T-helper 17 cell (primary cell): Measurements from ENCODE around the gene TBC1D19. TPM values are rescaled to one million over a fixed set of nuclear protein-coding genes. Genes with fewer than 3 reads are reported as not detected.
"Not testable (repeated sequence)": the region's sequence is repeated elsewhere in the genome, so short reads cannot be mapped to it uniquely, and the experiment has no call there.

Experiments used
- ATAC-seq: fragments of 150-1000 bp; cut with Tn5 transposase; 2 replicates; pipeline ENCODE4 v1.10.0; 2021; ENCODE audit warnings: mild to moderate bottlenecking, moderate library complexity
- DNase-seq, 3 donors: peaks; one replicate each; pipeline versions ENCODE4 v3.0.0 to v3.0.0-alpha.2; 2020 to 2021
- H3K9me3 ChIP-seq: one replicate; pipeline ENCODE4 v1.7.0; 2013; ENCODE audit warnings: low read length, mild to moderate bottlenecking; ENCODE audit not compliant: control insufficient read depth, poor library complexity, severe bottlenecking
- H3K27ac Mint-ChIP-seq: one replicate; pipeline ENCODE4 v1.8.0; 2022; ENCODE audit warnings: mild to moderate bottlenecking, moderate library complexity, mixed read lengths
- H3K27me3 Mint-ChIP-seq: one replicate; pipeline ENCODE4 v1.8.0; 2022; ENCODE audit warnings: mixed read lengths
- H3K36me3 Mint-ChIP-seq: one replicate; pipeline ENCODE4 v1.8.0; 2022; ENCODE audit warnings: low read depth, mixed read lengths
- H3K4me1 Mint-ChIP-seq: one replicate; pipeline ENCODE4 v1.8.0; 2022; ENCODE audit warnings: mild to moderate bottlenecking, mixed read lengths
- H3K4me3 Mint-ChIP-seq: one replicate; pipeline ENCODE4 v1.8.0; 2022; ENCODE audit warnings: mild to moderate bottlenecking, moderate library complexity, mixed read lengths
- total RNA-seq, 4 donors: library from RNA in 2 of 4; stranded (reverse) in 2 of 4; gene quantifications; one replicate each; pipeline ENCODE4 v1.2.3 and lab custom pipeline; 2022 to 2026

Gene TBC1D19
- total RNA-seq, 2 donors from 2014 or later: 7.5 to 9.9 TPM

DNA sequence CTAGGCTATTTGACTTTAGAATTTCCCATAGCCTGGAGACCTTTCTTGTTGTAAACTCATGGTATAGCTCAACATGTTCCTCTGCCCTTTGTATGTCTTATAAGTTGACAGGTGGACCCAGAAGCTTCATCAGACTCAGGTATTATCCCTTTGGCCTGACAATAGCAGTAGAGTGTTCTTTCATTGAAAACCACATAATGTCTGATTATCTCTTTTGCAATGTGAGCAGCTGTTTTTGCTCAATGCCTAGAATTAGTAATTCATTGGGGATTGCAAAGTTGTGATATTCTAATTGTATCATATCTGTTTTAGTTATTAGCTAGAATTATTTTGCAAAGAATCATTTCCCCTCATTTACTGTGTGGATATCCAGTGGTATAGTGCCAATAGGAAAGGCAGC, 27.5 kb downstream of the TBC1D19 start:
- Mint-ChIP-seq H3K4me1 (peaks cover 20% of the 10 kb centered on the region), H3K27me3 (no peaks in the 10 kb centered on the region), H3K27ac (no peak overlapping the region), H3K36me3 (no peaks in the 10 kb centered on the region), H3K4me3 (no peak overlapping the region)
- no peaks in the 10 kb centered on the region for H3K9me3 ChIP-seq
- no peak for DNase-seq
- ATAC-seq: no peak

DNA sequence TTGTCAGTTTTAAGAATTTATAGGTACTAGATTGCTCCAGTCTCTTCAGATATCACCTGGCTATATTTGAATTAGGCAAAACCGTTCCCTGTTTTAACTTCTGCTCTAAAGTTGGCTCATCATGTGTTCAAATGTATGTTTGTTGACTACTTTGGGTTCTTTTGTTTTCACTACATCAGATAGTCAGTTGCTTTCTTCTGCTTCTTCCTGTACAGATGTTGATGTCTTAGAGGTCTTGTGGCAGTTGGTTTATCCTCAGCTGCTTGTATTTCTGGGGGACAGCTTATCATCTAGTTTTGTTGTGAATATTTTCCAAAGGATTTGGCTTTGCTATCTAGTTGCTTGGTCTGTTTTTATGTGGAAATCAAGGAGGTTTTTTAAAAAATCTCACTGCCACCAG, 28.0 kb downstream of the TBC1D19 start:
- H3K9me3 ChIP-seq: no peaks in the 10 kb centered on the region
- Mint-ChIP-seq H3K27ac (no peak overlapping the region), H3K36me3 (no peaks in the 10 kb centered on the region), H3K27me3 (no peaks in the 10 kb centered on the region), H3K4me1 (peaks cover 17% of the 10 kb centered on the region), H3K4me3 (no peak overlapping the region)
- DNase-seq: no peak
- ATAC-seq: no peak

DNA sequence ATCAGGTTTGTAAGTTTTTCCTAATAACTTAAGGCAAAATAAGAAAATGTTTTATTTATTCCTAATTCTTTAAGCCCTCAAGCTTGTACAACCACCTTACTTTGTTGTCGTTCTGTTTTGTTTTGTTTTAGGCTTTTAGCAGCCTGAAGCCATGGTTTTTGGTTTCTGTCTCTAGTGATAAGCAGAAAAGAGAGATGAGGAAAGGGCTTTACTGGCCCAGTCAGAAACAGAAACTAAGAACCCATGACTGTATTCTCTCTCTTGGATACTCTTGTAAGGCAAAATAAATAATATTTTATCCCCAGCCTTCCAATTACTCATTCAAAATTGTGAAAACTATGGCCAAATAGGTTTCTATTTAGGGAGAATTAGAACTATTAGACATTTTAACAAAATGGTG, 29.4 kb downstream of the TBC1D19 start:
- no peak overlapping the region for H3K27ac Mint-ChIP-seq
- no peaks in the 10 kb centered on the region for H3K9me3 ChIP-seq
- no peak for ATAC-seq
- peaks cover 17% of the 10 kb centered on the region for H3K4me1 Mint-ChIP-seq
- H3K36me3 Mint-ChIP-seq: no peaks in the 10 kb centered on the region
- no peak overlapping the region for H3K4me3 Mint-ChIP-seq
- H3K27me3 Mint-ChIP-seq: no peaks in the 10 kb centered on the region
- DNase-seq: no peak

DNA sequence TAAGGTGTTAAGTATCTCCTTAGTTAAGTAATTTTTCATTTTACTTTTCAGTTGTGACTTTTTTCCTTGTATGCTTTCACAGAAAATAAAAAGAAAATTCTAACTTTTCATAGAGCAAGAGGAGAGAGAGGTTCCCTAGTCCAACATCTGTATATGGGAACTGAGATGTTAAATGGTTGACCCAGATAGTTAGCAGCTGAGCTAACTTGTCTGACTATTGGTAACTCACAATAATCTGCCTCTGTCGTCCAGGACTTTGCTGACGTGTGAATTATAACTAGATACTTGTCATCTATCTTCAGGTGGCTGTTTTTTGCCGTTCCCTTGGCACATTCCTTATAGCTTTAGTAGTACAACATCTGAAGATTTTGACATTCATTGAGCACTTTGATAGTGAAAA, 29.9 kb downstream of the TBC1D19 start:
- Mint-ChIP-seq H3K27me3 (no peaks in the 10 kb centered on the region), H3K4me3 (no peak overlapping the region)
- ATAC-seq: no peak

DNA sequence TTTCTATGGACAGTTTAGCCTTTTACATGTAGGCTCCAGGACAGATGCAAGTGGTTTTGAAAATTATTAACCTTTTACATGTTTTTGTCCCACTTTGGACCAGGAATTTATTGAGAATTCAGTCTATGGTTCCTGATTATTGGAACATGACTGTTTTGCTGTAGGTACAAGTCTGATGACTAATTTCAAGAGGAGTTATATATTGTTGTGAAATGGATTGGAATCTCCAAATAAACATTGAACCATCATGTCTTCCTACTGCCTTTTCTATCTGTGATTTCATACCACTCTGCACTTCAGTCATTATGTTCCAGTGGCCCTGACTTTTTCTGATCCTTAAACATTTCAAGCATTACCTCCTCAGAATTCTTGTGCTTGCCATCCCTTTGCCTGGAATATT, 35.9 kb downstream of the TBC1D19 start:
- Mint-ChIP-seq H3K36me3 (peaks cover 6% of the 10 kb centered on the region), H3K27ac (no peak overlapping the region), H3K4me1 (peaks cover 7% of the 10 kb centered on the region), H3K27me3 (no peaks in the 10 kb centered on the region), H3K4me3 (no peak overlapping the region)
- H3K9me3 ChIP-seq: no peaks in the 10 kb centered on the region
- DNase-seq (no peak), ATAC-seq (no peak)

More for the DNA sequence above, 29.9 kb downstream of the TBC1D19 start:
- Mint-ChIP-seq H3K27ac (no peak overlapping the region), H3K36me3 (no peaks in the 10 kb centered on the region), H3K4me1 (peaks cover 16% of the 10 kb centered on the region)
- no peaks in the 10 kb centered on the region for H3K9me3 ChIP-seq
- no peak for DNase-seq

DNA sequence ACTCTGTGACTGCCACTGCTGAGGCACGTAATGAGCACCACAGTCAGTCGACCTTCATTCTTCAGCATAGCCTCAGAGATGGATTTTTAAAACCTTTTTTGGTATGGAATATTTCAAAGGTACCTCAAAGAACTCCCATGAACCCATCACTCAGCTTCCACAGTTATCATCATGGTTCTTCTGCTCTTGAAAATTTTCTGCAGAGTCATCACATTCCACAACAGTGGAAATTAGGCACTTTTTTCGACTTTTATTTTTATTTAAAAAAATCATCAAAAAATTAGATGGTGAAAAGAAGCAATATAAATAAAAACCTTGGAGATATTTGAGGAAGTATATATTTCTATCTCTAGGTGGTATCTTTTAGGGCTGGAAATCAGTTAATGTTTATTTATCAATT, 37.5 kb downstream of the TBC1D19 start:
- H3K4me1 Mint-ChIP-seq: peaks cover 7% of the 10 kb centered on the region
- peaks cover 6% of the 10 kb centered on the region for H3K36me3 Mint-ChIP-seq
- ATAC-seq: no peak
- H3K9me3 ChIP-seq: no peaks in the 10 kb centered on the region
- H3K27me3 Mint-ChIP-seq: no peaks in the 10 kb centered on the region
- DNase-seq: no peak
- no peak overlapping the region for H3K4me3 Mint-ChIP-seq
- H3K27ac Mint-ChIP-seq: no peak overlapping the region

DNA sequence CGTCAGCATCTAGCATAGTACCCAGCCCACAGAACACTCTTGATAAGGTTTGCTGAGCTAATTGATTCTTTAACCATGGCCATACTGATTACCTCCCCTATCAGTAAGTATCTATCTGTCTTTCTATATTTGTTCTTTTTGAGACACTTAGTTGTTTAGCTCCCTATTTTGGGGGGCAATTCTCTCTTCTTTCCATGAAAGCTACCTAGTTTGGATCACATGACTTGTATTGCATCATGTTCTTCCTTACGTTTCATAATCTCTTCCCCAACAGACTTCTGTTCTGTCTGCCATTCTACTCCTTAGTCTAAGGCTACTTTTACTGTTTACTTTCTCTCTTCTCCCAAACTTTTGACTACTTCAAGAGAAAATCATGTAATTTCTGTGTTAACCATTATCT, 39.0 kb downstream of the TBC1D19 start:
- Mint-ChIP-seq H3K27ac (peak overlapping the region; percentile 19), H3K36me3 (peaks cover 8% of the 10 kb centered on the region), H3K27me3 (no peaks in the 10 kb centered on the region), H3K4me3 (no peak overlapping the region), H3K4me1 (peaks cover 7% of the 10 kb centered on the region)
- ATAC-seq (no peak), DNase-seq (no peak)
- no peaks in the 10 kb centered on the region for H3K9me3 ChIP-seq

DNA sequence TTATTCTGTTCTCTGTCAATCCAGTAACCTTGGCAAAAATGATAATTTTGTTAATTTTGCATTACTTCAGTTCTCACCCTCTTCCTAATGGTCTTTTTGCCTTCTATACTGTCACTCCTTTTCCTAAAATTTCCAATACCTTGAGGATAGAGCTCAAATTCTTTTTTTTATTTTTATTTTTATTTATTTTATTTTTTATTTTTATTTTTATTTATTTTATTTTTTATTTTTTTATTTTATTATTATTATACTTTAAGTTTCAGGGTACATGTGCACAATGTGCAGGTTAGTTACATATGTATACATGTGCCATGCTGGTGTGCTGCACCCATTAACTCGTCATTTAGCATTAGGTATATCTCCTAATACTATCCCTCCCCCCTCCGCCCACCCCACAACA, 42.8 kb downstream of the TBC1D19 start:
- H3K9me3 ChIP-seq, H3K27ac Mint-ChIP-seq, DNase-seq, H3K27me3 Mint-ChIP-seq, ATAC-seq, H3K4me1 Mint-ChIP-seq, H3K4me3 Mint-ChIP-seq: not testable (repeated sequence)
- peaks cover 12% of the 10 kb centered on the region for H3K36me3 Mint-ChIP-seq

DNA sequence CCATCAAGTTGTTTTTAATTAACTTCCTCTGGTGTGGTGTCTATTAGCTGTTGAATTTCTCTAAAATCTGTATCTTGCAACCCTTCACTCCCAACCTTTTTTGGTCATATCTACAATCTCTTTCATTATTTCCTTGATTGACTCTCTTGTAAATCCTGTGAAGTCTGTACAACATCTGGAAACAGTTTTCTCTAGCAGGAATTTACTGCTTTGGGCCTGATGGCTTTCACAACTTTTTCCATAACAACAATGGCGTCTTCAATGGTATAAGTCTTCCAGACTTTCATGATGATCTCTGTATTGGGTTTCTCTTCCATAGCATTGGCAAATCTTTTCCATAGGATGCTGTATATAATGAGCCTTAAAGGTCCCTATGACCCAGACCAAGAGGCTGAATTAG, 49.0 kb downstream of the TBC1D19 start:
- Mint-ChIP-seq H3K27me3 (no peaks in the 10 kb centered on the region), H3K4me3 (no peak overlapping the region), H3K4me1 (no peaks in the 10 kb centered on the region), H3K36me3 (peaks cover 11% of the 10 kb centered on the region), H3K27ac (no peak overlapping the region)
- ATAC-seq: no peak
- DNase-seq: no peak
- H3K9me3 ChIP-seq: no peaks in the 10 kb centered on the region

DNA sequence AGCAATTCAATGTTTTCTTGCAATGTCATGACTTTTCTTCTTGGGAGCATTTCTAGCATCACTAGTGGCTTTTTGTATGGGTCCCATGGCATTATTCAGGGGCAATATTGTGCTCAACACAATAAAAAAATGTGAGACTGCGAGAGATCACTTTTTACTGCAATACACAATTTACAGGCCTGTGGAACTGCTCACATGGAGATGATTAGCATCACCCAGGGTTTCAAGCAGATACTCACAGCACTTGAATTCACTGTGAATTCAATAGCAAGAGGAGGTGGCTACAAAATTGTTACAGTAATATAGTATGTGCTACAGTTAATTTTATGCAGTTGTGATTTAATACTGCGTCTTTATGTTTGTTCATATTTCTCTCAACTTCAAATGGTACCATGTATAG, 50.4 kb downstream of the TBC1D19 start:
- H3K36me3 Mint-ChIP-seq: peaks cover 7% of the 10 kb centered on the region
- no peak overlapping the region for H3K4me3 Mint-ChIP-seq
- ATAC-seq (no peak), DNase-seq (no peak)
- no peaks in the 10 kb centered on the region for H3K9me3 ChIP-seq
- no peaks in the 10 kb centered on the region for H3K27me3 Mint-ChIP-seq
- H3K27ac Mint-ChIP-seq: no peak overlapping the region
- no peaks in the 10 kb centered on the region for H3K4me1 Mint-ChIP-seq

DNA sequence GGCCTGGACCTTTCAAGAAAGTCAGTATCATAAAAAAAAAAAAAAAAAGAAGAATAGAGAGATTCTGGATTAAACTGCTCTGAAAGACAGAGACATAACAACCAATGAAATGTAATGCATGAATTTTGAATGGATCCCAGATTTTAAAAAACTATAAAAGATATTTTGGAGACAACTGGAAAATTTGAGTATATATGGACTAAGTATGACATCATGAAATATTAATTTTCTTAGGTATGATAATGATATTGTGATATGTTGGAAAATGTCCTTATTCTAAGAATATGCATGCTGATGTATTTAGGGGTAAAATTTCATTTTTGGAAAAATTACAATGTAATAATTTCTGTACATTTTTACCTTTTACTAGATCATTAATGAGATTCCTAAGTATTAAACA, 52.6 kb downstream of the TBC1D19 start:
- no peaks in the 10 kb centered on the region for H3K27me3 Mint-ChIP-seq
- H3K9me3 ChIP-seq: no peaks in the 10 kb centered on the region
- DNase-seq (no peak), ATAC-seq (no peak)
- H3K4me1 Mint-ChIP-seq: no peaks in the 10 kb centered on the region
- no peak overlapping the region for H3K4me3 Mint-ChIP-seq
- no peak overlapping the region for H3K27ac Mint-ChIP-seq
- H3K36me3 Mint-ChIP-seq: peaks cover 6% of the 10 kb centered on the region

DNA sequence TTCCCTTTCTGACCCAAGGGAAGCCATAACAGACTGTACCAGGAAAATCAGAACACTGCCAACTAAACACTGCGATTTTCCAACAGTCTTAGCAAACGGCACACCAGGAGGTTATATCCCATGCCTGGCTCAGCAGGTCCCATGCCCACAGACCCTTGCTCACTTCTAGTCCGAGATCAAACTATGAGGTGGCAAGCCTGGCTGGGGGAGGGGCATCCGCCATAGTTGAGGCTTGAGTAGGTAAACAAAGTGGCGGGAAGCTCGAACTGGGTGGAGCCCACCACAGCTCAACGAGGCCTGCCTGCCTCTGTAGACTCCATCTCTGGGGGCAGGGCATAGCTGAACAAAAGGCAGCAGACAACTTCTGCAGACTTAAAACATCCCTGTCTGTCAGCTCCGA, 56.8 kb downstream of the TBC1D19 start:
- not testable (repeated sequence) for ATAC-seq, H3K27ac Mint-ChIP-seq, H3K9me3 ChIP-seq, DNase-seq, H3K4me1 Mint-ChIP-seq, H3K27me3 Mint-ChIP-seq, H3K4me3 Mint-ChIP-seq, H3K36me3 Mint-ChIP-seq

DNA sequence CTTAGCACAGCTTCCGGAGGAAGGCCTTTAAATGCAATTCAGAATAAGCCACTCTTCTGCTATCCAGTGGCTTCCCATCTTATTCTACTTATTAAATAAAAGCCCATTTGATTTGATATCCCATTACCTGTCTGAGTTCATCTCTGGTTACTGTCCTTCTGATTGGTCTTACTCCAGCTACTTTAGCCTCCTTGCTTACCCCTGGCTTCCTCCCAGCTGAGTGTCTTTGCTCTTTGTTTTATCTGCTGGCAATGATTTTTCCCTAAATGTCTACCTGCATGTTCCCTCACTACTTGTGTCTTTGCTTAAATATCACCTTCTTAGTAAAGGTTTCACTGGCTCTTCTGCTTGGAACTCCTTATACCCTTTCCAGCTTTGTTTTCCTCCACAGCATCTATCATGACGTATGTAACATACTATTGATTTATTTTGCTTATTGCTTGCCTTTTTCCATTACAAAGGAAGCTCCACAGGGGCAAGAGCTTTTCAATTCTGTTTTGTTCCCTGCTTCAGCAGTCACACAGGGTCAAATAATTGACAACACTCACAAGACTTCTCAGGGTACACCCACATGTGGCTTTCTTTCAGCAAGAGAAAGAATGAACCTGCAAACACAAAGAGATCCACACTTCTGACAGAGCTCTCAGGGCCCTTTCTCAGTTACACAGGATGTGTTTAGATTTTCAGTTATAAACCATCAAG, 63.8 kb downstream of the TBC1D19 start:
- no peak for DNase-seq
- Mint-ChIP-seq H3K27ac (no peak overlapping the region), H3K4me1 (no peaks in the 10 kb centered on the region), H3K27me3 (no peaks in the 10 kb centered on the region), H3K4me3 (no peak overlapping the region), H3K36me3 (no peaks in the 10 kb centered on the region)
- no peak for ATAC-seq
- H3K9me3 ChIP-seq: no peaks in the 10 kb centered on the region

DNA sequence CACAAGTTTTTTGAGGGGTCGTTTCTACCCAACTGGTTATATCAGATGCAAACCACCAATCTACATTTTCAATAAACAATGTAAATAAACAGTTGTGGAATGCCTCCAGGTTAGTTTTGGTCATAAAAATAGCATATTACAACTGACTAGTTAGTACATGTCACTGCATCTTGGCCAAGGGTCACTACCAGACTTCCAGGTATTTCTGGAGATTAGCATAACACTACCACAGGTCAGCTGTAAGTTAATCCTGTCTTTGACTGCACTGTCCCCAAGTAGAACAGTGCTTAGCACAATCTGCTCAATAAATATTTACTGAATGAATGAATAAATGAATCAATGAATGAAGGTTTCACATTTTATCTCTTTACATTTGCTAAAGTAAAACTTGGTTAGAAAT, 64.4 kb downstream of the TBC1D19 start:
- no peaks in the 10 kb centered on the region for H3K4me1 Mint-ChIP-seq
- H3K4me3 Mint-ChIP-seq: no peak overlapping the region
- no peaks in the 10 kb centered on the region for H3K27me3 Mint-ChIP-seq
- H3K27ac Mint-ChIP-seq: no peak overlapping the region
- H3K36me3 Mint-ChIP-seq: peaks cover 2% of the 10 kb centered on the region
- DNase-seq (no peak), ATAC-seq (no peak)
- no peaks in the 10 kb centered on the region for H3K9me3 ChIP-seq
